WI38 (cell line): ENCODE data around the gene LRRC7.

Experiments used
- H3K4me3 ChIP-seq: 2 replicates; pipeline ENCODE4 v1.5.1; 2011; ENCODE audit warnings: low read depth, mild to moderate bottlenecking, control low read depth, low read length
- TF ChIP-seq, protein P1 (sequence below): IDR thresholded peaks from 2 replicates; pipeline ENCODE4 v1.5.1; 2012; ENCODE audit warnings: low read depth, mild to moderate bottlenecking, control low read depth, low read length

The LRRC7 gene

DNA sequence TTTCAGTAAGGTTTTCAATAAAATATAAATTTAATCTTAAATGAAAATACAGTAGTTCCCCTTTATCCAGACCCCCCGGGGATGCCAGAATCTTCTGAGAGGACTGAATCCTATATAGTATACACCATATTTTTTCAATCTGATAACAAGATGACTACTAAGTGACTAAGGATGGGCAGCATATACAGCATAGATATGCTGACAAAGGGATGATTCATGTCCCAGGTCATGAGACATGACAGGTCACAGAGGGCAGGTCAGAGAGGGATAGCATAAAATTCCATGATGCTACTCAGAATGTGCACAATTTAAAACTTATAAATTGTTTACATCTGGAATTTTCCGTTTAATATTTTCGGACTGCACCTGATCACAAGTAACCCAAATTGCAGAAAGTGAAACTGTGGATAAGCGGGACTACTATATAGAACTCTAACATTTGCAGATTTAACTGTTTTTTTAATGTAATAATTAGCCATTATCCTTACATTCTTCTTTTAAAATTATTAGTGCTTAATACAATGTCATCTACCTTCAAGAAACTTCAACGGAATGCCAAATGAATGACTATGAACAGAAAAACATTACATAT, 588.9 kb downstream of the LRRC7 start:
- TF ChIP-seq, protein P1, sequence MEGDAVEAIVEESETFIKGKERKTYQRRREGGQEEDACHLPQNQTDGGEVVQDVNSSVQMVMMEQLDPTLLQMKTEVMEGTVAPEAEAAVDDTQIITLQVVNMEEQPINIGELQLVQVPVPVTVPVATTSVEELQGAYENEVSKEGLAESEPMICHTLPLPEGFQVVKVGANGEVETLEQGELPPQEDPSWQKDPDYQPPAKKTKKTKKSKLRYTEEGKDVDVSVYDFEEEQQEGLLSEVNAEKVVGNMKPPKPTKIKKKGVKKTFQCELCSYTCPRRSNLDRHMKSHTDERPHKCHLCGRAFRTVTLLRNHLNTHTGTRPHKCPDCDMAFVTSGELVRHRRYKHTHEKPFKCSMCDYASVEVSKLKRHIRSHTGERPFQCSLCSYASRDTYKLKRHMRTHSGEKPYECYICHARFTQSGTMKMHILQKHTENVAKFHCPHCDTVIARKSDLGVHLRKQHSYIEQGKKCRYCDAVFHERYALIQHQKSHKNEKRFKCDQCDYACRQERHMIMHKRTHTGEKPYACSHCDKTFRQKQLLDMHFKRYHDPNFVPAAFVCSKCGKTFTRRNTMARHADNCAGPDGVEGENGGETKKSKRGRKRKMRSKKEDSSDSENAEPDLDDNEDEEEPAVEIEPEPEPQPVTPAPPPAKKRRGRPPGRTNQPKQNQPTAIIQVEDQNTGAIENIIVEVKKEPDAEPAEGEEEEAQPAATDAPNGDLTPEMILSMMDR, result no peak
- H3K4me3 ChIP-seq, result no peak overlapping the region

DNA sequence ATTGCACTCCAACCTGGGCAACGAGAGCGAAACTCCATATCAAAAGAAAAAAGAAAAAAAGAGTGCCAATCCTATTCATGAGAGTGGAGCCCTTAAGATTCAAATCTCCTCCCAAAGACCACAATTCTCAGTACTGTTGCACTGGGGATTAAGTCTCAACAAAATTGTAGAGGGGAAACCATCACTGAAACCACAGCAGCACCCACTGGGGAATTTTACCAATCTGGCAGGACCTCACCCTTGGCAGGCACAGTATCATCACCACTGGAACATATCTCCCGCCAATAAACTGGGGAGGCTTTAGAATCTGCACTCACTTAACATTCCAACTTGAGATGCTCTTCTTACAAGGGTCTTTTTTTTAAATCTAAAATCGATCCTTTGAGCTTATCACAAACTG, 596.6 kb downstream of the LRRC7 start:
- no peak overlapping the region for H3K4me3 ChIP-seq
- TF ChIP-seq, protein P1, result no peak

DNA sequence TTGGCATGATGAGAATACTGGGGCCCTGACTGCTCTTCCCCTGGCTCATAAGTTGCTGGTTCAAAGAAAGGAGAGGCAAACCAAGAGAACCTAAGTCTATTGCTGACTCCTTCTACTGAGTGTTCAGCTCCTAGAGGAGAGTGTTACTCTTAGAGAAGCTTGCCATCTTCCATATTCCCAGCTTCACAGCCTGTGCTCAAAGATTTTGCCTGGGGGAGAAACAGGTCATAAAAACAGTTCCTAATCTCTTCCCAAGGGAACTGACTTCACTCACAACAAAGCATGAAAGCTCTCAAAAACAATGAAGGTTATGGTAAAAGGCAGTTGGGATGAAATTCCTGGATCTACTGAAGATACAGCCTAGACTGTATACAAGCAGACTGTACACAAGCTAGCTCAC, 600.6 kb downstream of the LRRC7 start:
- TF ChIP-seq, protein P1, result no peak
- H3K4me3 ChIP-seq, result no peak overlapping the region

DNA sequence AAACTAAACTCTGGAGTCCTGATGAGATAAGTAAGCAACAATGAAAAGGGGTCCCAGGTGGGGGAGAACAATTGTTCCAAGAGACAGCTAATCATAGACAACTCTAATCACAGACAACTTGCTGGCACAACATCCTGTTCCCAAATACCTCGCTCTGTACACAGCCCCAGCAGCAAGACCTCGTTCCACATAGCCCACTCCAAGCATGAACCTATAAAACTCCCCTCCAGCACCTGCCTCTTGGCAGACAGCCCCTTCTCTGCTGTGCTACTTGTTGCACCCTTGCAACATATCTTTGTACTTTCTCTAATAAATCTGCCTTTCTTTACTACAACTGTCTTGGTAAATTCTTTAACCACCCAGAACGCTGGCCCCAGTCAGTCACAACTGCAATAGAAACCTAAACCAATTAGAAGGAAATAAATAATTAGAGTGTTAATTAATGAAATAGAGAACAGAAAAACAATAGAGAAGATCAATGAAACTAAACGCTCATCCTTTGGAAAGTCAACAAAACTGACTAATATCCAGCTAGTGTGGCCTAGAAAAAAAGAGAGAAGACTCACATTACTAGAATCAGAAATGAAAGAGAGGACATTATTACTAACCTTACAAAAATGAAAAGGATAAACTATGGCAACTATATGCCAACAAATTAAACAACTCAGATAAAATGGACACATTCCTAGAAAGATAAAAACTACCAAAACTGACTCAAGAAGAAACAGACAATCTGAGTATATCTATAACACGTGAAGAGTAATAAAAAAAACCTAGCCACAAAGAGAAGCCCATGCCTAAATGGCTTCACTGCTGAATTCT, 601.5 kb downstream of the LRRC7 start:
- H3K4me3 ChIP-seq, result no peak overlapping the region
- TF ChIP-seq, protein P1, result no peak

DNA sequence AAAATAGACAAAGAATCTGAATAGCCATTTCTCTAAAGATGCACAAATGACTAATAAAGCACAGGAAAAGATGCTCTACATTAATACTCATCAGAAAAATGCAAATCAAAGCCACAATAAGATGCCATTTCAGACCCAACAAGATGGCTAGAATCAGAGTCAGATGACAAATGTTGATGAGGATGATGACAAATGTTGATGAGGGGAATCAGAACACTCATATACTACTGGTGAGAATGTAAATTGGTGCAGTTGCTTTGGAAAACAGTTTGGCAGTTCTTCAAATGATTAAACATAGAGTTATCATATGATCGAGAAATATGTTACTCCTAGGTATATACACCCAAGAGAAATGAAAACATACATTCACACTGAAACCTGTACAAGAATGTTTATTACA, 603.8 kb downstream of the LRRC7 start:
- H3K4me3 ChIP-seq, result no peak overlapping the region
- TF ChIP-seq, protein P1, result no peak
